Measurements from ENCODE around the gene ADAM19.

- TF ChIP-seq CTCF (conservative IDR thresholded peaks at IDR 0.05 in 1 of 2, IDR thresholded peaks at IDR 0.05 in 1 of 2; ENCODE audit: low read depth in 1 of 2, low read length in 2 of 2) (no peak), EZH2 (IDR thresholded peaks at IDR 0.05; ENCODE audit: low read length, missing control alignments) (no peak)
Measured at GRCh38 chr5:157544623-157544989, 31.0 kb downstream of the ADAM19 start.
